HepG2 (cell line): ENCODE measurements around the gene MCTS1. TPM values are rescaled to one million over a fixed set of nuclear protein-coding genes. Genes with fewer than 3 reads are reported as not detected.
A peak's percentile ranks its signal among the peaks of the same experiment; 100 is the strongest.

Experiments used
- FLYWCH1 ChIP-seq: sonication (generic); formaldehyde crosslinking; IDR thresholded peaks from 2 replicates; pipeline ENCODE4 v1.8.1; 2023; ENCODE audit warnings: mild to moderate bottlenecking, missing genetic modification reagents
- FOXP4 ChIP-seq: sonication (generic); formaldehyde crosslinking; IDR thresholded peaks from 2 replicates; pipeline ENCODE4 v1.4.0; 2020; ENCODE audit warnings: missing genetic modification reagents
- KAT7 ChIP-seq: IDR thresholded peaks from 2 replicates; pipeline ENCODE4 v1.6.1; 2018; ENCODE audit warnings: borderline replicate concordance, missing compliant biosample characterization
- MED8 ChIP-seq: sonication (generic); formaldehyde crosslinking; IDR thresholded peaks from 2 replicates; pipeline ENCODE4 v1.8.1; 2023; ENCODE audit warnings: mild to moderate bottlenecking, missing genetic modification reagents; ENCODE audit not compliant: insufficient replicate concordance
- RNF219 ChIP-seq: sonication (generic); formaldehyde crosslinking; IDR thresholded peaks from 2 replicates; pipeline ENCODE4 v1.5.0; 2020; ENCODE audit warnings: mild to moderate bottlenecking, missing genetic modification reagents
- polyA plus RNA-seq, 8 experiments: library from polyadenylated mRNA; depleted of rRNA in 3 of 8; stranded (reverse) in 7 of 8; unstranded in 1 of 8; fragments of >200 nt; fragmentation: Illumina TruSeq in 4 of 8; extraction: Trizol in 4 of 8; gene quantifications; 2 replicates each; pipeline versions ENCODE4 v1.2.1 to v1.2.3, GENCODE V29; 2011 to 2016; ENCODE audit warnings: low read depth in 4 of 8, missing spikeins in 1 of 8, mixed read lengths in 1 of 8; ENCODE audit not compliant: insufficient read depth in 1 of 8
- total RNA-seq, 5 experiments: library from RNA; depleted of rRNA; stranded (reverse); fragments of >200 nt; fragmentation: Illumina TruSeq; extraction: Trizol; gene quantifications; 2 replicates each; pipeline ENCODE4 v1.2.3, GENCODE V29; 2016; ENCODE audit warnings: low read depth in 1 of 5

The MCTS1 gene
- total and polyA plus RNA-seq, 2 of the 13 experiments (the other 11 are each of a cell fraction or from before 2014, with no cell fraction given), result 30.1 to 59.0 TPM

GRCh38 chrX:120560842-120561633, 42.9 kb upstream of the MCTS1 start, which contains the start of gene CUL4B (continued):
- TF ChIP-seq RNF219 (no peak), MED8 (CRISPR knock-in tag) (peak; percentile 38), FOXP4 (CRISPR knock-in tag) (peak; percentile 54; the same call in 1 of the 2 replicates), KAT7 (CRISPR knock-in tag) (no peak), FLYWCH1 (CRISPR knock-in tag) (no peak)
